ENCODE measurements around the gene CXorf38. TPM values are rescaled to one million over a fixed set of nuclear protein-coding genes. Genes with fewer than 3 reads are reported as not detected.
A peak's percentile ranks its signal among the peaks of the same experiment; 100 is the strongest.

Gene CXorf38
- total RNA-seq, 1 donor from 2014 or later = 23.2 TPM

- Histone ChIP-seq H3K36me3 (ENCODE audit: control insufficient read depth, insufficient read depth, low read length) (no peaks in the 10 kb centered on the region), H3K27me3 (ENCODE audit: control insufficient read depth, insufficient read depth, low read length) (no peaks in the 10 kb centered on the region), H3K4me3 (ENCODE audit: low read depth, low read length) (no peak overlapping the region)
- no peak for DNase-seq (ENCODE audit: low read depth)
- TF ChIP-seq CTCF (IDR thresholded peaks at IDR 0.05; ENCODE audit: insufficient read depth, low read length, poor library complexity, severe bottlenecking) = no peak
Observed at GRCh38 chrX:40661489-40661888, 14.1 kb upstream of the CXorf38 start.

GRCh38 chrX:40660381-40660780 is 13.0 kb upstream of the CXorf38 start:
- DNase-seq (ENCODE audit: low read depth) = no peak
- Histone ChIP-seq H3K27me3 (ENCODE audit: control insufficient read depth, insufficient read depth, low read length) (no peaks in the 10 kb centered on the region), H3K36me3 (ENCODE audit: control insufficient read depth, insufficient read depth, low read length) (no peaks in the 10 kb centered on the region), H3K4me3 (ENCODE audit: low read depth, low read length) (no peak overlapping the region)
- no peak for TF ChIP-seq CTCF (IDR thresholded peaks at IDR 0.05; ENCODE audit: insufficient read depth, low read length, poor library complexity, severe bottlenecking)

- H3K36me3 ChIP-seq (ENCODE audit: control insufficient read depth, insufficient read depth, low read length) = no peaks in the 10 kb centered on the region
- H3K4me3 ChIP-seq (ENCODE audit: low read depth, low read length) = no peak overlapping the region
- no peaks in the 10 kb centered on the region for H3K27me3 ChIP-seq (ENCODE audit: control insufficient read depth, insufficient read depth, low read length)
- DNase-seq (ENCODE audit: low read depth) = no peak
- TF ChIP-seq CTCF (IDR thresholded peaks at IDR 0.05; ENCODE audit: insufficient read depth, low read length, poor library complexity, severe bottlenecking) = no peak
Observed at GRCh38 chrX:40653535-40653934, 6.2 kb upstream of the CXorf38 start.

- H3K27me3 ChIP-seq (ENCODE audit: control insufficient read depth, insufficient read depth, low read length) = no peaks in the 10 kb centered on the region
- no peak overlapping the region for H3K4me3 ChIP-seq (ENCODE audit: low read depth, low read length)
- TF ChIP-seq CTCF (IDR thresholded peaks at IDR 0.05; ENCODE audit: insufficient read depth, low read length, poor library complexity, severe bottlenecking) = no peak
- no peak for DNase-seq (ENCODE audit: low read depth)
- no peaks in the 10 kb centered on the region for H3K36me3 ChIP-seq (ENCODE audit: control insufficient read depth, insufficient read depth, low read length)
Observed at GRCh38 chrX:40652664-40653063, 5.3 kb upstream of the CXorf38 start.

- no peak for DNase-seq (ENCODE audit: low read depth)
- no peaks in the 10 kb centered on the region for H3K36me3 ChIP-seq (ENCODE audit: control insufficient read depth, insufficient read depth, low read length)
- H3K4me3 ChIP-seq (ENCODE audit: low read depth, low read length) = no peak overlapping the region
- TF ChIP-seq CTCF (IDR thresholded peaks at IDR 0.05; ENCODE audit: insufficient read depth, low read length, poor library complexity, severe bottlenecking) = peak; percentile 69
- H3K27me3 ChIP-seq (ENCODE audit: control insufficient read depth, insufficient read depth, low read length) = no peaks in the 10 kb centered on the region
Observed at GRCh38 chrX:40651620-40652223, 4.4 kb upstream of the CXorf38 start.

All from kidney epithelial cell (primary cell).